ENCODE results near the gene NQO2. TPM values are rescaled to one million over a fixed set of nuclear protein-coding genes. Genes with fewer than 3 reads are reported as not detected.

Gene NQO2
- total RNA-seq, 1 experiment from 2014 or later, result 105 TPM

GRCh38 chr6:2963756-2964155, 35.9 kb upstream of the NQO2 start:
- H3K79me1 ChIP-seq (ENCODE audit: insufficient read depth, low read depth, low read length, poor library complexity, severe bottlenecking), result no peaks in the 10 kb centered on the region
- no peaks in the 10 kb centered on the region for H3K79me2 ChIP-seq (ENCODE audit: insufficient read depth, low read length)
- no CpG with 5 or more reads among the region's 8 CpGs for WGBS (ENCODE audit: extremely low coverage, insufficient read length, low lambda C conversion rate)
- H3K14ac ChIP-seq (ENCODE audit: insufficient read depth, low read length), result no peak overlapping the region
- H3K4me2 ChIP-seq (ENCODE audit: insufficient read depth, insufficient read length, low read length), result no peak overlapping the region
- Mint-ChIP-seq H3K36me3 (ENCODE audit: insufficient read depth in 1 of 3, low read depth in 3 of 3) (no peaks in the 10 kb centered on the region; a peak in 2 of 7 replicates), H3K27ac (0 out of 7 replicates have a peak overlapping the region, but pooled peaks of 1 of the 3 experiments have one; percentile 2), H3K4me1 (peaks cover 53 to 57% of the 10 kb centered on the region in 2 experiments), H3K9me3 (no peaks in the 10 kb centered on the region), H3K27me3 (ENCODE audit: low read depth) (peaks cover 6% of the 10 kb centered on the region; the same call in 1 of the 2 replicates), H3K4me3 (no peak overlapping the region)
- no peak overlapping the region for H4K8ac ChIP-seq (replicated peaks; ENCODE audit: insufficient read length, low read depth, low read length)
- no peak overlapping the region for H4K5ac ChIP-seq (ENCODE audit: insufficient read length, low read depth, low read length)
- H3K56ac ChIP-seq (ENCODE audit: insufficient read length, low read depth, low read length), result no peak overlapping the region
- no peak overlapping the region for H3K4ac ChIP-seq (ENCODE audit: low read depth, low read length)
- peaks cover 14% of the 10 kb centered on the region; the same call in 1 of the 2 replicates for H3K4me1 ChIP-seq (ENCODE audit: insufficient read depth, low read length)
- H3K9ac ChIP-seq (ENCODE audit: extremely low read depth, insufficient read length, low read length), result no peak overlapping the region
- no peak overlapping the region for H3T11ph ChIP-seq (ENCODE audit: low read length)
- no peak overlapping the region for H3K27ac ChIP-seq (ENCODE audit: insufficient read length, low read depth, low read length)
- H2AK5ac ChIP-seq (ENCODE audit: insufficient read length, low read length), result no peak overlapping the region
- H2BK120ac ChIP-seq (ENCODE audit: low read depth, low read length, poor library complexity, severe bottlenecking), result no peak overlapping the region
- H4K91ac ChIP-seq (ENCODE audit: insufficient read length, low read depth, low read length), result no peak overlapping the region
- no peak overlapping the region for H2AFZ ChIP-seq (ENCODE audit: low read length)
- H3K23ac ChIP-seq (ENCODE audit: insufficient read length, low read depth, low read length), result no peak overlapping the region
- no peak overlapping the region for H2BK5ac ChIP-seq (ENCODE audit: insufficient read length, low read length)
- H2BK15ac ChIP-seq (ENCODE audit: low read depth, low read length), result no peak overlapping the region
- H3K9me3 ChIP-seq (ENCODE audit: control insufficient read depth, low read depth, low read length), result no peaks in the 10 kb centered on the region
- no peaks in the 10 kb centered on the region for H4K20me1 ChIP-seq (ENCODE audit: control insufficient read depth, insufficient read depth, insufficient read length)
- no peak overlapping the region for H2BK20ac ChIP-seq (ENCODE audit: low read depth, low read length, poor library complexity, severe bottlenecking)
- no peak for TF ChIP-seq CTCF (conservative IDR thresholded peaks at IDR 0.05)
- H3K18ac ChIP-seq (ENCODE audit: insufficient read length, low read depth, low read length), result no peak overlapping the region
- H3K27me3 ChIP-seq (ENCODE audit: insufficient read depth, low read length), result no peaks in the 10 kb centered on the region
- no peak for DNase-seq
- no peaks in the 10 kb centered on the region for H3K23me2 ChIP-seq (ENCODE audit: insufficient read length, low read depth, low read length, poor library complexity, severe bottlenecking)
- H2BK12ac ChIP-seq (ENCODE audit: insufficient read length, low read depth, low read length), result no peak overlapping the region

Measured in H9 (cell line).